HAP-1 (cell line): ENCODE measurements around the gene CELF2.

Source experiments
- DNase-seq, 2 experiments: peaks; one replicate each; pipeline ENCODE4 v3.0.0-alpha.2; 2016 to 2020; ENCODE audit warnings: low spot score in 2 of 2
- H3K27me3 ChIP-seq: fragments of 250-450 bp; sonication (Bioruptor Pico); 2 replicates; pipeline ENCODE4 v1.5.1; 2020; ENCODE audit warnings: low read depth, mild to moderate bottlenecking, moderate library complexity
- H3K36me3 ChIP-seq: fragments of 250-450 bp; sonication (Bioruptor Pico); replicated peaks from 2 replicates; pipeline ENCODE4 v1.5.1; 2020; ENCODE audit warnings: mild to moderate bottlenecking
- H3K4me1 ChIP-seq: fragments of 250-450 bp; sonication (Bioruptor Pico); 2 replicates; pipeline ENCODE4 v1.5.1; 2020; ENCODE audit warnings: mild to moderate bottlenecking
- H3K4me3 ChIP-seq: fragments of 250-450 bp; sonication (Bioruptor Pico); 2 replicates; pipeline ENCODE4 v1.5.1; 2020; ENCODE audit warnings: mild to moderate bottlenecking, moderate library complexity
- H3K9me3 ChIP-seq: fragments of 250-450 bp; sonication (Bioruptor Pico); 2 replicates; pipeline ENCODE4 v1.5.1; 2020; ENCODE audit warnings: mild to moderate bottlenecking, moderate library complexity
- in situ Hi-C: fragments of 300-500 bp; cut with MboI; formaldehyde crosslinking; loops from 3 replicates; pipeline ENCODE4 v1.14.3; 2020; ENCODE audit warnings: low sequenced_read_pairs, inconsistent platforms, mixed read lengths

Gene CELF2

GRCh38 chr10:11009471-11010308 lies 8.0 kb upstream of the CELF2 start:
- no peaks in the 10 kb centered on the region; the same call in 1 of the 2 replicates for H3K27me3 ChIP-seq
- DNase-seq, result no peak
- in situ Hi-C loops, result no loop called here
- H3K9me3 ChIP-seq, result no peaks in the 10 kb centered on the region
- H3K4me3 ChIP-seq, result no peak overlapping the region
- H3K36me3 ChIP-seq, result no peaks in the 10 kb centered on the region
- H3K4me1 ChIP-seq, result peaks cover 33% of the 10 kb centered on the region

DNA sequence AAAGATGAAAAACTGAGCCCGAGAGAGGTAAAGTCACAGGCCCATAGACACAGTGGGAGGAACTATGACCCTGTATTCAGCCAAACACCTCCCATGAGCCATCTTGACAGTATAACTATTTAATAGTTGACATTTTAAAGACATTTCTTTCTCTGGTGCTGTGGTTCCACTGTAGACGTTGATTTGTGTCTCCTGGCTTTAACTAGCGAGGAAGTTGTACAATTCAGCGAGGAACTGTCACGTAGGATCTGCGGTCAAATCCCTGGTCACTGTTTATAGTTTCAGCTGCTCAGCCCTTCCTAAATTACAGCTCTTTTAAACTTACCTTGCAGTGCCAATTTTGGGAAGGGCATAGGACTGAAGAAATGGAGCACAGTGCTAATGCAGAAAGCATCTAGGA lies 7.1 kb upstream of the CELF2 start:
- in situ Hi-C loops, result no loop called here

DNA sequence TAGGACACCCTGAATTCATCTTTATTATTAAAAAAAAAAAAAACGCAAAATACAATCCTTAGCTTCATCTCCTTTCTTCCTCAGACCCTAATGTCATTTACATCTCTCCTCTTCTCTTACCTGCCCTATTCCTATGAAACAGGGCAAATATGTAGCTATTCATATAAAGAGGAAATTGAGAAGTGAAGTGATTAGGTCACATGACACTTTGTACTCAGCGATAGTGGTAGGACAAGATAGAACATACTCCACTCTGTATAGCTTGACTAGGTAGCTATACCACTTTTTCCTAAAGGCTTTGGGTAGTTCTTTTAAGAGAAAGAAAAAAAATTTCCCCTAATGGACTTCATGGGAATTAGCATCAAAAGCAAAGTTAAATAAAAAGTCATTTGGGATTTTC lies 6.2 kb upstream of the CELF2 start:
- Histone ChIP-seq H3K4me3 (no peak overlapping the region), H3K27me3 (peaks cover 4% of the 10 kb centered on the region), H3K36me3 (no peaks in the 10 kb centered on the region), H3K9me3 (no peaks in the 10 kb centered on the region), H3K4me1 (peaks cover 30% of the 10 kb centered on the region)
- in situ Hi-C loops, result no loop called here
- no peak for DNase-seq

More for the DNA sequence above, 7.1 kb upstream of the CELF2 start:
- Histone ChIP-seq H3K9me3 (no peaks in the 10 kb centered on the region), H3K4me1 (peaks cover 32% of the 10 kb centered on the region), H3K27me3 (no peaks in the 10 kb centered on the region; the same call in 1 of the 2 replicates), H3K36me3 (no peaks in the 10 kb centered on the region), H3K4me3 (no peak overlapping the region)
- DNase-seq, result no peak

GRCh38 chr10:11011984-11012383 lies 5.7 kb upstream of the CELF2 start:
- DNase-seq, result no peak
- in situ Hi-C loops, result no loop called here
- peaks cover 26% of the 10 kb centered on the region for H3K4me1 ChIP-seq
- no peaks in the 10 kb centered on the region for H3K9me3 ChIP-seq
- peaks cover 9% of the 10 kb centered on the region for H3K27me3 ChIP-seq
- no peak overlapping the region for H3K4me3 ChIP-seq
- no peaks in the 10 kb centered on the region for H3K36me3 ChIP-seq

- in situ Hi-C loops, result no loop called here
- Histone ChIP-seq H3K36me3 (no peaks in the 10 kb centered on the region), H3K9me3 (no peaks in the 10 kb centered on the region), H3K4me1 (peaks cover 25% of the 10 kb centered on the region), H3K27me3 (peaks cover 11% of the 10 kb centered on the region), H3K4me3 (no peak overlapping the region)
- no peak for DNase-seq
Measured at GRCh38 chr10:11012421-11013295, 5.0 kb upstream of the CELF2 start.

- Histone ChIP-seq H3K9me3 (no peaks in the 10 kb centered on the region), H3K4me3 (no peak overlapping the region), H3K36me3 (no peaks in the 10 kb centered on the region), H3K27me3 (peaks cover 14% of the 10 kb centered on the region), H3K4me1 (peaks cover 26% of the 10 kb centered on the region)
- in situ Hi-C loops, result no loop called here
- no peak for DNase-seq
Measured at GRCh38 chr10:11013836-11014235, 3.8 kb upstream of the CELF2 start.

DNA sequence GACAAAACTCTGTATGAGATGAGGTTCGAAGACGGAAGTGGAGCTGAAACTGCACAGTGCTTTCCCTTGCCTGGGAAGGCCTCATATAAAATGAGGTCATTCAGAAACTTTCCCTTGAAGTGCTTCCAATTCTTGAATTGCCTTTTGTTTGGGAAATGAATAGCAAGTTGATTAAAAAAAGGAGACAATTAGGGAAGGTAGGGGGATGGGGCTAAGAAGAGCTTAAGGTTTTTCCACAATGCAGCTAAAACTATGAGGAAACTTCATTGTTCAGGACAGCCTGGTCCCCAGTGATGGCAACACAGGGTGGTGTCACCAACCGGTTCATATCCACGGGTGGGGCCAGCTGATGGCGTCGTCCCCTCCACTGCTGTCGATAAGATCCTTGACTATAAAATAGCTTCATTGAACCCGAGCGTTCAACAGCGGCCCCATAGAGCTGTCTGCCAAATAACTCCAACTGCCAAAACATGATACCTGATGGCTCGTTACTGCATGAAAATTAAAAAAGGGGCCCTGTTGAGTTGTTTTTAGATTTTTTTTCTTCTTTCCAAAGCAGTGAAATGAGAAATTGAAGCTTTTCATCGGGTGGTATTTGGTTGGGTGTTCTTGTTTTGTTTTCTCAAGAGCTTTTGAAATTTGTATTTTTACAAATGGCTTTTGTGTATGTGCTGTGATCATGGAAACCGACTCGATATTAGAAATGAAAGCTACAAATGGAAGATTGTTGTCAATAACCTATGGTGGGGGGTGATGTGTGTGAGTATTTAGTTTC lies 2.8 kb upstream of the CELF2 start:
- peaks cover 20% of the 10 kb centered on the region for H3K27me3 ChIP-seq
- H3K36me3 ChIP-seq, result no peaks in the 10 kb centered on the region
- H3K4me1 ChIP-seq, result peaks cover 30% of the 10 kb centered on the region
- H3K4me3 ChIP-seq, result no peak overlapping the region
- no peak for DNase-seq
- in situ Hi-C loops, result no loop called here
- no peaks in the 10 kb centered on the region for H3K9me3 ChIP-seq

DNA sequence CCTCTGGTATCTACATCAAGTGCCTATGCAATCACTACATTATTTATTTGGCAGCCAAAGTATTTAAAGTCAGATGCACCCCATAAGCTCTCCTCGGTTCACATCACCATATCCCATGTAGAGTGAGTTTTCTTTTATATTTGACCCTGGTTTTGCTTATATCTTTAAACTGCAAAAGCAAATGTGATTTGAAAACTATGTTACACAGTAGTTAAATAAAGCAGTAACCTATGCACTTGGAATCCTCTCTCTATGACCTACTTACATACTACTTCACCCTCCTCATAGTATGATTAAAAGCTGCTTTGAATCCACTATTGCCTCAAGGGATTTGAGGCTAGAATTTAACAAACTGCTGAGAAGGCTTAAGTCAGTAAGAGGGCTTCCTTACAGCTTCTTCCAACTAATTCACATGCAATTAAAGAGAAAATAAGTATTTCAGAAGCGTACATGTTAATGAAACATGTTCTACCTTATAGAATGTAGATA lies 2.2 kb upstream of the CELF2 start:
- Histone ChIP-seq H3K27me3 (peaks cover 26% of the 10 kb centered on the region), H3K9me3 (no peaks in the 10 kb centered on the region), H3K4me1 (peaks cover 30% of the 10 kb centered on the region), H3K4me3 (no peak overlapping the region), H3K36me3 (no peaks in the 10 kb centered on the region)
- in situ Hi-C loops, result no loop called here
- DNase-seq, result peak in 1 of 2 experiments; percentile 39

GRCh38 chr10:11017000-11017569 lies 587 bp upstream of the CELF2 start:
- no peaks in the 10 kb centered on the region for H3K36me3 ChIP-seq
- H3K9me3 ChIP-seq, result no peaks in the 10 kb centered on the region
- DNase-seq, result no peak
- in situ Hi-C loops, result no loop called here
- peak overlapping the region; percentile 37 for H3K4me3 ChIP-seq
- H3K4me1 ChIP-seq, result peaks cover 23% of the 10 kb centered on the region
- peaks cover 36% of the 10 kb centered on the region for H3K27me3 ChIP-seq

GRCh38 chr10:11018432-11018841 lies 765 bp downstream of the CELF2 start:
- Histone ChIP-seq H3K9me3 (no peaks in the 10 kb centered on the region), H3K4me3 (peak overlapping the region; percentile 33), H3K4me1 (peaks cover 23% of the 10 kb centered on the region), H3K27me3 (peaks cover 36% of the 10 kb centered on the region), H3K36me3 (no peaks in the 10 kb centered on the region)
- in situ Hi-C loops, result no loop called here
- DNase-seq, result peak in 1 of 2 experiments; percentile 29

- no peak for DNase-seq
- Histone ChIP-seq H3K27me3 (peaks cover 36% of the 10 kb centered on the region), H3K9me3 (no peaks in the 10 kb centered on the region), H3K4me1 (peaks cover 23% of the 10 kb centered on the region), H3K4me3 (peak overlapping the region; percentile 31), H3K36me3 (no peaks in the 10 kb centered on the region)
- in situ Hi-C loops, result no loop called here
Measured at GRCh38 chr10:11018855-11019631, 1.4 kb downstream of the CELF2 start.

- H3K9me3 ChIP-seq, result no peaks in the 10 kb centered on the region
- H3K36me3 ChIP-seq, result no peaks in the 10 kb centered on the region
- no peak overlapping the region for H3K4me3 ChIP-seq
- H3K27me3 ChIP-seq, result peaks cover 36% of the 10 kb centered on the region
- DNase-seq, result no peak
- in situ Hi-C loops, result no loop called here
- H3K4me1 ChIP-seq, result peaks cover 16% of the 10 kb centered on the region
Measured at GRCh38 chr10:11019724-11020547, 2.3 kb downstream of the CELF2 start.
